M059J (cell line): ENCODE results near the gene OGFOD3. TPM values are rescaled to one million over a fixed set of nuclear protein-coding genes. Genes with fewer than 3 reads are reported as not detected.

Experiments
- DNase-seq: peaks from one replicate; pipeline ENCODE4 v3.0.0-alpha.2; 2012; ENCODE audit warnings: low read depth
- total RNA-seq: library from RNA; depleted of rRNA; stranded (reverse); fragments of >200 nt; shearing (Covaris generic); gene quantifications from 2 replicates; pipeline ENCODE4 v1.2.3, GENCODE V29; 2014

Gene OGFOD3
- total RNA-seq, 1 experiment from 2014 or later, result 57.7 TPM

- no peak for DNase-seq
These were observed 13.3 kb downstream of the OGFOD3 start for GRCh38 chr17:82405051-82405450.

DNA sequence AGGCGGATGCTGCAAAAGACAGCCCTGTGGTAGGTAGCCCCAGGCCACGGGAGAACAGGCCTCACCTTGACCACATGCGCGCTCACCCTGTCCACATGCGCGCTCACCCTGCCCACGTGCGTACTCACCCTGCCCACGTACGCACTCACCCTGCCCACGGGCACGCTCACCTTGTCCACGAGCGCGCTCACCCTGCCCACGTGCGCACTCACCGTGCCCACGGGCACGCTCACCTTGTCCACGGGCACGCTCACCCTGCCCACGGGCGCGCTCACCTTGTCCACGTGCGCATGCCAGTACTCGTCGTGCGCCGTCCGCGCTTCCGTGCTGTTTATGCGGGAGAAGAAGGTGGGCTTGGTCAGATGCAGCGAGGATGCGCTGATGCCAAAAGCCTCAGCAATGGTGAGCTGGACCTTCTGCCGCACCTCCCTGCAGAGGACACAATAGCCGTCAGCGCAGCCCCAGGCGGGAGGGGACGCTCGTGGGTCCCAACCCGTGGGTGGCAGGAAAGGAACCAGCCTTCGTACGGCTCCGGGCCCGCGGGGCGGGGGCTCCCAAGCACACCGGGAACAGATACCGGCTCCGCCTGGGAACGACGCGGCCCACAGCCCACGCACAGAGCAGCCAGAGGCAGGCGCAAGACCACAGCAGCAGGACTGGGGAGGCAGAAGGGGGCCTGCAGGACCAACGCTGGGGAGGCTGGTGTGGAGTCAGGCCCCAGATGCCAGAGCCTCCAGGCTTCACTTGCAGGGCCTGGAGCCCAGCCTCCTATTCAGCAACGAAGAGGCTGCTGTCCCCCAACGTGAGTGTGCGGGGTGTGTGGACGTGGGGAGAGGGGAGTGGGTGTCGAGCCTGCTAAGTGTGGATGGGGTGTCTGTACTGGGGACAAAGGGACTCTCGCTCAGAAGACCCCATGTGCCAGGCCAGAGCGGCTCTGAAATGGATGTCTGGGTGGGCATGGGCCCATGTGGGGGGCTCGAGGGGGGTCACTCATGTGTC, 14.4 kb downstream of the OGFOD3 start:
- no peak for DNase-seq

DNA sequence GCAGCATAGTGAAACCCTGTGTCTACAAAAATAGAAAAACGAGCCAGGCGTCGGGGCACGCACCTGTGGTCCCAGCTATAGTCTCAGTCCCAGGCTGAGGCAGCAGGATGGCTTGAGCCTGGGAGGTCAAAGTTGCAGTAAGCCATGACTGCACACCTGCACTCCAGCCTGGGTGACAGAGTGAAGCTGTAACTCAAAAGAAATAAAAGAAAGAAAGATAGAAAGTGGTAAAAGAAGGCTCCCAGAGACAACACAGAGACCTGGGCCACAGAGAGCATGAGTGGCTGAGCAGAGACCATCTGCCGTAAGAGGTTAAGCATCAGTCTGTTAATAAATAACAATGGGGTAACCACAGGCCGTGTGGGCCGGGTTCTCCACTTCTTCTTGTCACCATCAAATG, 15.5 kb downstream of the OGFOD3 start:
- DNase-seq, result no peak

GRCh38 chr17:82400830-82401229, 17.6 kb downstream of the OGFOD3 start:
- DNase-seq, result no peak

GRCh38 chr17:82400206-82400605, 18.2 kb downstream of the OGFOD3 start:
- DNase-seq, result no peak

- DNase-seq, result no peak
These were observed 18.7 kb downstream of the OGFOD3 start for GRCh38 chr17:82399601-82400101.

DNA sequence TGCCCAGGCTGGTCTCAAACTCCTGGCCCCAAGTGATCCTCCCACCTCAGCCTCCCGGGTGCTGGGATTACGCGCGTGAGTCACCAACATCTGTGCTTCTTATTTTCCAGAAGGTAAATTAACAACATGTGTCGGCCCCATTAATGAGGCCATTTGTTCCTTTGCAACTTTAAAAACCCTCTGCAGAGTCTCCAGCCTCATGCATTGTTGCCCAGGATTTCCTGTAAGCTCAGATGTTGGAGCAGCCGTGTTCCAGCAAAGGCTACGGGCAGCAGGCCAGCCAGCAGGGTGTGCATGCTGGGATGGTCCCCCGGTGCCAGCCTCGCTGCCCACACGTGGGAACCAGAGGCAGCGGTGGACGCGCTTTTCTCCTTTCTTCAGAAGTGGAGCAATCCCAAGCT, 19.3 kb downstream of the OGFOD3 start:
- no peak for DNase-seq

- DNase-seq, result no peak
These were observed 20.7 kb downstream of the OGFOD3 start for GRCh38 chr17:82397449-82398335.

DNA sequence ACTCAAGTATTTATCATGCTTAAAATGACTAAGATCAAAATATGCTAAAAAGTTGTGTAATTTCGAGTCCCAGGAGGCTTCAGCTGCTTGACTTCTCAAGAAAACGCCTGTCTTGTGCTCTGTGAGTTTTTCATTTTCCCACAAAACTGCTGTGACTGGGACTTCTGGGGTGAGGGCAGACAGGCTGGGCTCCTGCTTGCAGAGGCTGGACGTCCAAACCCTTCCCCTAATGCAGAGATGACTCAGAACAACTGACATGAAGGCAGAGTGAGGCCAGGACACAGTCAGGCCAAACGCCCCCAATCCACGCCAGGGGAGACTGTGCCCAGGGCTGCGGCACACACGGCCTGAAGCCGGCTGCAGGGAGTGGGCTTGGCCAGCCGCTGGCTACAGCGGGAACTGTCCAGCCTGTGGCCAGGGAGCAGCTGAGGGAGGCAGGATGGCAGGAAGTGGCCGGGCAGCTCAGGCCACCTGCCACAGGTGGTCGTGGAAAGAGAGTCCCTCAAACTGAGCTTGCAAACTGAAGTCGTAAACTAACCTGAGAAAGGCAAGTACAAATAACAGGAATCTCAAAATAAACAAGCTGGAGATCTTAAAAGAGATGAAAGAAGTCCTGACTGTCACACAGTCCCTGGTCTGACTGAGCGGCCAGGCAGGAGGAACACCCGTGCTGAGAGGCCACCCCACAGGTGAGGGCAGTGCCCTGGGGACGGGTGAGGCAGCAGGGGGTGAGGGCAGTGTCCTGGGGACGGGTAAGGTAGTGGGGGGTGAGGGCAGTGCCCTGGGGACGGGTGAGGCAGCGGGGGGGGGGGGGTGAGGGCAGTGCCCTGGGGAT, 21.6 kb downstream of the OGFOD3 start:
- peak; percentile 29 for DNase-seq

GRCh38 chr17:82394278-82394677, 24.1 kb downstream of the OGFOD3 start:
- DNase-seq, result no peak

DNA sequence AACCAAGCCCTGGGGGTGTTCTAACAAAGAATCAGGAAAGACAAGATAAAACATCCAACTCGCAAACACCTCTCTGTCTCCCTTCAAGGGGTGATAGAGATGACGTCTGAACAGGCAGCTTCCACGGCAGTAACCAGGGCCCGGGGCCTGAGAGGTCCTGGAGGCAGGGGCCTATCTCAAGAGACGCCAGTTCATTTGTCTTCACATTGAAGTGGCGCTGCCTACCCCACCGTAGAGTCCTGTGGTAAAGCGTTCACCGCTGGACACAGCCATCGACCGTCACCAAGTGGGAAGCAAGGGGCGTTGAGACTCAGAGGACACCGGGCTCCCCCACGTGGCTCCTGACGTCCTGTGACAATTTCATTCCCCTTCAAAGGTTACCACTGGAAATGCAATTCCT, 25.4 kb downstream of the OGFOD3 start:
- no peak for DNase-seq

DNA sequence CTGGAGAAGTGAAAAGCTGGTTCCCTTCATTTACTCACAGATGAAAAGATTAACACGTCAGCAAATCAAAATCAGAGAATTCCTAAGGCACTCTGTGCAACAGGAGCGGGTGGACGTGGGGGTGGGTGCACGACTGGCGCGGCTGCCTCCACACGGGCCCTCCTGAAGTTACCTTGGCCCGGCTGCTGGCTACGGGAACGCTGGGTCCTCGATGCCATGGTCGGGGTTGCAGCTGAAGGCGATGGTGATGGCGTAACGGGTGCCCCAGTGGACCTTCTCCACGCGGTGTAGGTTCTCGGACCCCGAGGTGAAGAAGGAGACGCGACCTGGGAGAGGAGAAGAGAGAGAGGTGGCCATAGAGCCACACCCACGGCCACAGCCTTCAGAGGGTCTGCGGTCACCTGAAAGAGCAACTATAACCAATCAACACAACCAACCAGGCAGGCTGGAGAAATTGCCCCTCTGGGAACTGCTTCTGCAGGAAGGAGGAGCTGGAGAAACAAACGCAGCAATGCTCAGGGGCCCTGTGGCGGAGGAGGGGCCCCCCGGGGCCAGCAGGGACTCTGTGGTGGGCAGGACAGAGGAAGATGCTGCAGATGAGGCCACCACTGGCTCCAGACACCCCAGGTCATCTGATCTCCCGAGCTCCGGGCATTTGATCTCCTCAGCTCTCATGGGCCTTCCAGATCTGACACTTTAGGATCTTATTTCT, 26.0 kb downstream of the OGFOD3 start:
- no peak for DNase-seq

- DNase-seq, result no peak
These were observed 26.8 kb downstream of the OGFOD3 start for GRCh38 chr17:82391496-82392066.

DNA sequence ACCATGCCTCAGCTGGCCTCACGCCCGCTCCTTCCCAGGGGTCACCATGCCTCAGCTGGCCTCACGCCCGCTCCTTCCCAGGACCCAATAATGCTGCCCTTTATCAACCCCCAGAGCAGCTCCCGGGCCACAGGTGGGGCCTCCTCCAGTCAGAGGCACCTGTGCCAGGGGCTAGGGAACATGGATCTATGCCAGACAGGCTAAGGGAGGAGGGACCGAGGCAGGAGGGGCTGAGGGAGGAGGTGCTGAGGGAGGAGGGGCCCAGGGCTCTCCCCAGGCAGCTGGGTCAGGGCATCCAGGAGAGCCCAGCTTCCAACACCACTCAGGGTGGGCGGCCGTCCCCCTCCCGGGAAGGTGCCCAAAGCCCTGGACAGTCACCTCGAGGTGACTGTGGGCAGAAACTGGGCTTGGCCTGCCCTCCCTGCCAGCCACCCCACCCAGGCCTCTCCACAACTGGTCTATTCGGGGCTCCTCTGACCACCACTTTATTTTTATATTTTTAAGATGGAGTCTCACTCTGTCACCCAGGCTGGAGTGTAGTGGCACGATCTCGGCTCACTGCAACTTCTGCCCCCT, 27.4 kb downstream of the OGFOD3 start:
- DNase-seq, result no peak

DNA sequence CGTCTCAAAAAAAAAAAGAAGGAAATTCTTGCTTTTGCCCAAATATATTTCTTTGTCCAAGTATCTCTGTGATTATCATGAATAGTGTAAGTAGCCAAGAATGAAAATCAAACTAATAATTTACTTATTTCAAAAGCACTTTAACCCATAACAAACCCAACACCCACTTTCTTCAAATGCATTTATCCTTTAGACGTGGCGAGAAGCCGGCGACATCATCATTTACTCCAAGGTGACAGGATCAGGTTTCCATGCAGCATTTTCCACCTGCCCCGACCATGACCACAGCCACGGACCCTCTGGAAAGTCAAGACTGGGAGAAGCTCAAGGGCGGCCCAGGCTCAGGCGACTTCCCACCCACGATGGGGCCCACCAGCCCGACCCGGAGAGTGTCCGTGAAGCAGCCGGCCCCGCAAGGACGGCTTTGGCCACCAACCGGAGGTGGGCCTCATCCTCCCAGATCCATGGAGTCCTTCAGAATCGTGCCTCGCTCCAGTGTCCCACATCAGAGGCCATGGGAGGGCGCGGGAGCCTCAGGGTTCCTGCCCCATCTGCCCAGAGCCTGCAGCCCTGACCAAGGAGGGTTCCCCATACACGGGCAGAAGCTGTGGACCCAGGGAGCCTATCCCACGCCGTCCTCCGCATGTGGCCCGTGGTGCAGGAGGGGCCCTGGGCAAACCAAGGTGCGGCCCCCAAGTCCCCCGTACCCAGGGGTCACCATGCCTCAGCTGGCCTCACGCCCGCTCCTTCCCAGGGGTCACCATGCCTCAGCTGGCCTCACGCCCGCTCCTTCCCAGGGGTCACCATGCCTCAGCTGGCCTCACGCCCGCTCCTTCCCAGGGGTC, 28.1 kb downstream of the OGFOD3 start:
- no peak for DNase-seq

- no peak for DNase-seq
These were observed 29.0 kb downstream of the OGFOD3 start for GRCh38 chr17:82389379-82389778.

GRCh38 chr17:82388922-82389283, 29.5 kb downstream of the OGFOD3 start:
- DNase-seq, result no peak

DNA sequence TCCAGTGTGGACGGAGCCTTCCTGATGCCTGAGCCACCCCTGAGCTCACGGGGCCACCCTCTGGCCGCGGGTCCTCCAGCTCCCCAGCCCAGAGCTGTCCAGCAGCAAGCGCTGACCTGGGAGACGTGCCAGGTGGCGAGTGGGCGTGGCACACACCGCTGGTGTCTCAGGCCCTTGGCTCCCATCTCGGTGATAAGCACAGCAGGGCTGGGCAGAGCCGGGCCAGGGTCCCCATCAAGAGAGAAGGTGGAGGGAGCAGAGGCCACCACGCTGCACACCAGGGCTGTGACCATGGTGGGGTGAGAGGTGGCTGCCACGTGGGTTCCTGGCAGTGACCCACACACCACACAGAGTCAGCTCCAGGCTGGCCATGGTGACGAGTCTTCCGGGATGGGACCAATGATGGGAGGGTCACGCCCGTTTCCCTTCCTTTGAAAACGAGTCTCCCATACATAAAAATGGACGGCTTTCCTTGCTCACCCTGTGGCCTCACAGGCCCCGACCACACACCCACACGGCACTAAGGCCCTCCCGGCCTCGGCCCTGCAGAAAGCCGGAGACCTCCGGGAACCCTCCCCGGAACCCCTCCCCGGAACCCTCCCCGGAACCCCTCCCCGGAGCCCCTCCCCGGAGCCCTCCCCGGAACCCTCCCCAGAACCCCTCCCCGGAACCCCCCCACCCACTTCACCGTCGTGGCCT, 30.0 kb downstream of the OGFOD3 start:
- peak; percentile 68 for DNase-seq

- no peak for DNase-seq
These were observed 30.7 kb downstream of the OGFOD3 start for GRCh38 chr17:82387705-82388106.
